Chondrocyte (in vitro differentiated cells): ENCODE results near the gene TSPAN8. TPM values are rescaled to one million over a fixed set of nuclear protein-coding genes. Genes with fewer than 3 reads are reported as not detected.
A peak's percentile ranks its signal among the peaks of the same experiment; 100 is the strongest.

ENCODE experiments used
- DNase-seq: peaks from one replicate; pipeline ENCODE4 v3.0.0; 2021; ENCODE audit warnings: mixed read lengths, low spot score
- H3K27ac Mint-ChIP-seq: one replicate; pipeline ENCODE4 v1.8.0; 2021; ENCODE audit warnings: mild to moderate bottlenecking, moderate library complexity, mixed read lengths; ENCODE audit not compliant: unreplicated experiment
- H3K27me3 Mint-ChIP-seq: 2 replicates; pipeline ENCODE4 v1.8.0; 2021; ENCODE audit warnings: low read depth, mixed read lengths
- H3K36me3 Mint-ChIP-seq: 2 replicates; pipeline ENCODE4 v1.8.0; 2021; ENCODE audit warnings: low read depth, mixed read lengths
- H3K4me1 Mint-ChIP-seq: 2 replicates; pipeline ENCODE4 v1.8.0; 2021; ENCODE audit warnings: low read depth, mild to moderate bottlenecking, mixed read lengths
- H3K4me3 Mint-ChIP-seq: one replicate; pipeline ENCODE4 v1.8.0; 2021; ENCODE audit warnings: mild to moderate bottlenecking, moderate library complexity, mixed read lengths; ENCODE audit not compliant: unreplicated experiment
- H3K9me3 Mint-ChIP-seq: 2 replicates; pipeline ENCODE4 v1.8.0; 2021; ENCODE audit warnings: low read depth, mixed read lengths
- CTCF ChIP-seq: fragments of 200-600 bp; sonication (generic); IDR thresholded peaks from 2 replicates; pipeline ENCODE4 v1.5.0; 2021; ENCODE audit warnings: antibody characterized with exemption, mild to moderate bottlenecking, moderate library complexity
- total RNA-seq: library from RNA; stranded (reverse); gene quantifications from 3 replicates; pipeline ENCODE4 v1.2.1, GENCODE V29; 2021

The TSPAN8 gene
- total RNA-seq, 1 donor from 2014 or later: 0.22 TPM

GRCh38 chr12:71109834-71110233 is 48.0 kb downstream of the TSPAN8 start:
- Mint-ChIP-seq H3K36me3 (peaks cover 3% of the 10 kb centered on the region), H3K27me3 (no peaks in the 10 kb centered on the region), H3K9me3 (peaks cover 15% of the 10 kb centered on the region), H3K4me1 (no peaks in the 10 kb centered on the region), H3K27ac (no peak overlapping the region), H3K4me3 (no peak overlapping the region)
- peak; percentile 38 for DNase-seq
- no peak for TF ChIP-seq CTCF

- Mint-ChIP-seq H3K4me1 (no peaks in the 10 kb centered on the region), H3K27ac (no peak overlapping the region), H3K27me3 (no peaks in the 10 kb centered on the region), H3K36me3 (peaks cover 3% of the 10 kb centered on the region), H3K9me3 (peaks cover 24% of the 10 kb centered on the region), H3K4me3 (no peak overlapping the region)
- DNase-seq: no peak
- TF ChIP-seq CTCF: no peak
Observed at GRCh38 chr12:71108355-71108754, 49.4 kb downstream of the TSPAN8 start.

DNA sequence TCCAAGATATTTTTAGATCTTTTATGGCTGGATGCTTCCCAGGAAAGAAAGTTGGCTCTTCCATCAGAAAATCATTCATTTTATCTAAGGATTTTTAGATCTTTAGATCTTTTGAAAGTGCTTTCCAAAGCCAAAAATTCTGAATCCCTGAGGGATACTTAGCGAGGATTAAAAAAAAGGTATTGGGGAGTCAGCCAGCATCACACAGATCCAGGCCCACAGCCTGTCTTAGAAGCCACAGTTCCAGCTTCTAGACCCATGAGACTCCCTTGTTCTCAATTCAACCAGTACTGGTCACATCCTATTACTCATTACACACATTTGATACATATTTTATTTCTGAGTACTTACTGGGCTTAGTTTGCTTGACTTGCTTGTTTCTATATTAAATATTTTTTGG is 49.9 kb downstream of the TSPAN8 start:
- no peak for DNase-seq
- Mint-ChIP-seq H3K9me3 (peaks cover 22% of the 10 kb centered on the region), H3K27ac (no peak overlapping the region), H3K27me3 (no peaks in the 10 kb centered on the region), H3K4me1 (no peaks in the 10 kb centered on the region), H3K36me3 (peaks cover 3% of the 10 kb centered on the region), H3K4me3 (no peak overlapping the region)
- TF ChIP-seq CTCF: no peak

DNA sequence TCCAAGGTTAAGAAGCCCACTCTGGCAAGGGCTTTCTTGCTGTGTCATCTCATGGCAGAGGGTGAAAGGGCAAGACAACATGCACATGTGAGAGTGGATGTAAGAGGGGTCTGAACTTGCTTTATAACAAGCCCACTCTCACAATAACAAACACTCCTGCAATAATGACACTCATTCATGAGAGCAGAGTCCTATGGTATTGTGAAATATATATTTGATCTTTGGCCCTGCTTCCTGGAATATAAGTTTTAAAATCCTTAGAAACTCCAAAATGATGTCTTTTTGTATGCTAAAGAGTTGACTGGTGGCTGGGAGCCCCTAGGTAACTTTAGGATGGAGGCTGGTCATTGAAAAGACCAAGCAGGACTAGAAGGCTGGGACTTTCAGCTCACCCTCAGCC is 51.8 kb downstream of the TSPAN8 start:
- H3K4me1 Mint-ChIP-seq: no peaks in the 10 kb centered on the region
- H3K27ac Mint-ChIP-seq: no peak overlapping the region
- no peaks in the 10 kb centered on the region for H3K36me3 Mint-ChIP-seq
- no peak for TF ChIP-seq CTCF
- DNase-seq: no peak
- no peak overlapping the region for H3K4me3 Mint-ChIP-seq
- H3K9me3 Mint-ChIP-seq: peaks cover 15% of the 10 kb centered on the region
- no peaks in the 10 kb centered on the region for H3K27me3 Mint-ChIP-seq

DNA sequence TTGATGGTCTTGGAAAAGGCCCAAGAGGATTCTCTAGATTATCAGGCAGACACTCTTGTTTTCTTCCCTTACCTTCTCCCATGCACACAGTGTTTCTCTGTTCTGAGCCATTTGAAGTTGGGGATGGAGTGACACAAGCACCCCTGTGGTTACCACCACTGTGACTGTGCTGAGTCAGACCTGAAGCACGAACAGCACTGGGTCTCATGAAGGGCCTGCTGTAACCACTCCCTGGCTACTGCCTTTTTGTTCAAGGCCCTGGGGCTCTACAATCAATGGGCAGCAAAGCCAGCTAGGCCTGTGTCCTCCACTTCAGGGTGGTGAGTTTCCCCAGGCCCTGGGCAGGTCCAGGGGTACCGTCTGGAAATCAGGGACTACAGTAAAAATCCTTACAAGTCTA is 65.5 kb downstream of the TSPAN8 start:
- Mint-ChIP-seq H3K4me3 (no peak overlapping the region), H3K27me3 (no peaks in the 10 kb centered on the region), H3K9me3 (peaks cover 38% of the 10 kb centered on the region), H3K36me3 (peaks cover 8% of the 10 kb centered on the region), H3K27ac (no peak overlapping the region), H3K4me1 (no peaks in the 10 kb centered on the region)
- DNase-seq: peak; percentile 27
- TF ChIP-seq CTCF: no peak
